Activated CD8-positive, alpha-beta memory T cell treated with anti-CD3 and anti-CD28 coated beads for 36 hours (primary cell): Measurements from ENCODE around the gene CIZ1. TPM values are rescaled to one million over a fixed set of nuclear protein-coding genes. Genes with fewer than 3 reads are reported as not detected.
"Not testable (repeated sequence)": the region's sequence is repeated elsewhere in the genome, so short reads cannot be mapped to it uniquely, and the experiment has no call there.

Experiments used
- CTCF ChIA-PET: fragments of 350-600 bp; sonication (Branson Sonifier 250); formaldehyde crosslinking; loops from one replicate; lab custom pipeline; 2021; ENCODE audit warnings: antibody characterized with exemption; lab: Charles Lee
- POLR2A ChIA-PET: fragments of 350-600 bp; sonication (Branson Sonifier 250); formaldehyde crosslinking; loops from one replicate; lab custom pipeline; 2021; ENCODE audit warnings: antibody characterized with exemption; lab: Charles Lee
- total RNA-seq, 2 experiments: library from RNA; stranded (reverse); gene quantifications; one replicate each; pipeline ENCODE4 v1.2.3, GENCODE V29; 2021

The CIZ1 gene
- total RNA-seq, 2 experiments from 2014 or later, result 115 to 119 TPM

- POLR2A ChIA-PET, result no interaction called here
- CTCF ChIA-PET, result no interaction called here
Measured at GRCh38 chr9:128143525-128144238, 47.7 kb downstream of the CIZ1 start.

- ChIA-PET POLR2A (interaction anchor here (0.7 kb wide), 1 partner anchor 132 kb away, joined by 5 read pairs; no protein-coding TSS in a partner anchor), CTCF (interaction anchor here (1.7 kb wide), 1 partner anchor 25 kb away, joined by 8 read pairs; no protein-coding TSS in a partner anchor)
Measured at GRCh38 chr9:128142596-128142995, 48.8 kb downstream of the CIZ1 start.

GRCh38 chr9:128142061-128142460 is 49.3 kb downstream of the CIZ1 start:
- POLR2A ChIA-PET, result no interaction called here

GRCh38 chr9:128141604-128142003 is 49.8 kb downstream of the CIZ1 start:
- CTCF ChIA-PET, result interaction anchor here (1.7 kb wide), 2 partner anchors 13 to 24 kb away, joined by 6 to 8 read pairs; no protein-coding TSS in a partner anchor
- POLR2A ChIA-PET, result no interaction called here

More at GRCh38 chr9:128142061-128142460, 49.3 kb downstream of the CIZ1 start:
- CTCF ChIA-PET, result interaction anchor here (1.7 kb wide), 2 partner anchors 13 to 24 kb away, joined by 6 to 8 read pairs; no protein-coding TSS in a partner anchor

- POLR2A ChIA-PET, result no interaction called here
- CTCF ChIA-PET, result no interaction called here
Measured at GRCh38 chr9:128139621-128140020, 51.8 kb downstream of the CIZ1 start.

GRCh38 chr9:128138001-128138400 is 53.4 kb downstream of the CIZ1 start:
- CTCF ChIA-PET, result no interaction called here

GRCh38 chr9:128136816-128137793 is 54.3 kb downstream of the CIZ1 start:
- POLR2A ChIA-PET, result no interaction called here

More at GRCh38 chr9:128138001-128138400, 53.4 kb downstream of the CIZ1 start:
- POLR2A ChIA-PET, result no interaction called here

GRCh38 chr9:128135561-128135960 is 55.8 kb downstream of the CIZ1 start:
- CTCF ChIA-PET, POLR2A ChIA-PET: not testable (repeated sequence)

More at GRCh38 chr9:128136816-128137793, 54.3 kb downstream of the CIZ1 start:
- CTCF ChIA-PET, result interaction anchor here (0.9 kb wide), 1 partner anchor 20 kb away, joined by 4 read pairs; no protein-coding TSS in a partner anchor

- CTCF ChIA-PET, POLR2A ChIA-PET: not testable (repeated sequence)
Measured at GRCh38 chr9:128132139-128132538, 59.2 kb downstream of the CIZ1 start.

GRCh38 chr9:128131346-128131745 is 60.0 kb downstream of the CIZ1 start:
- CTCF ChIA-PET, result not testable (repeated sequence)

GRCh38 chr9:128130651-128131050 is 60.7 kb downstream of the CIZ1 start:
- CTCF ChIA-PET, POLR2A ChIA-PET: not testable (repeated sequence)

More at GRCh38 chr9:128131346-128131745, 60.0 kb downstream of the CIZ1 start:
- POLR2A ChIA-PET, result not testable (repeated sequence)

GRCh38 chr9:128129976-128130590 is 61.3 kb downstream of the CIZ1 start:
- CTCF ChIA-PET, result interaction anchor here (2.0 kb wide), 2 partner anchors 12 to 14 kb away, joined by 7 to 13 read pairs; no protein-coding TSS in a partner anchor

GRCh38 chr9:128128836-128129590 is 62.4 kb downstream of the CIZ1 start:
- CTCF ChIA-PET, result interaction anchor here (0.7 to 2.0 kb wide), 5 partner anchors 11 to 46 kb away, joined by 3 to 13 read pairs (median 6); no protein-coding TSS in a partner anchor
- POLR2A ChIA-PET, result no interaction called here

More at GRCh38 chr9:128129976-128130590, 61.3 kb downstream of the CIZ1 start:
- POLR2A ChIA-PET, result not testable (repeated sequence)

GRCh38 chr9:128127990-128128835 is 63.2 kb downstream of the CIZ1 start:
- CTCF ChIA-PET, result interaction anchor here (0.7 to 2.0 kb wide), 5 partner anchors 10 to 45 kb away, joined by 3 to 13 read pairs (median 6); no protein-coding TSS in a partner anchor
- POLR2A ChIA-PET, result interaction anchor here (0.8 kb wide), 1 partner anchor 191 kb away, joined by 3 read pairs; no protein-coding TSS in a partner anchor

GRCh38 chr9:128127568-128127989 is 63.8 kb downstream of the CIZ1 start, which contains the start of gene PTGES2:
Gene PTGES2 (minus strand): TSS chr9:128127729. CDS start chr9:128127717, 12 bp downstream.
- CTCF ChIA-PET, result interaction anchor here (1.5 kb wide), 1 partner anchor 93 kb away, joined by 4 read pairs; no protein-coding TSS in a partner anchor

GRCh38 chr9:128125580-128126354 is 65.6 kb downstream of the CIZ1 start:
- ChIA-PET POLR2A (no interaction called here), CTCF (interaction anchor here (1.2 to 1.6 kb wide), 7 partner anchors 8 to 91 kb away, joined by 3 to 9 read pairs (median 5); no protein-coding TSS in a partner anchor)

More at GRCh38 chr9:128127568-128127989, 63.8 kb downstream of the CIZ1 start, which contains the start of gene PTGES2:
- POLR2A ChIA-PET, result no interaction called here
